OCI-LY7 (cell line): ENCODE measurements around the gene SEMA3G. TPM values are rescaled to one million over a fixed set of nuclear protein-coding genes. Genes with fewer than 3 reads are reported as not detected.

Experiments
- BruUV-seq: library from RNA; stranded (reverse); fragments of 400-500 nt; replicated peaks from 2 replicates; lab custom pipeline; 2021; lab: Mats Ljungman, UMichigan
- CTCF ChIA-PET: fragments of 300-600 bp; sonication (Branson Sonifier 250); formaldehyde crosslinking; loops from one replicate; lab custom pipeline; 2022; ENCODE audit warnings: antibody characterized with exemption; ENCODE audit not compliant: unreplicated experiment; lab: Charles Lee
- POLR2A ChIA-PET: fragments of 300-600 bp; sonication (Branson Sonifier 250); formaldehyde crosslinking; loops from one replicate; lab custom pipeline; 2022; ENCODE audit warnings: antibody characterized with exemption; lab: Charles Lee
- DNase-seq: peaks from one replicate; pipeline ENCODE4 v3.0.0-alpha.2; 2015; ENCODE audit warnings: low spot score
- H2AFZ ChIP-seq: fragments of 200-600 bp; sonication (generic), shearing (Covaris generic); 2 replicates; pipeline ENCODE4 v1.6.1; 2014; ENCODE audit warnings: mild to moderate bottlenecking, antibody characterized with exemption, low read length, moderate library complexity
- H3K27ac ChIP-seq: fragments of 200-600 bp; sonication (generic); 2 replicates; pipeline ENCODE4 v1.5.1; 2014; ENCODE audit warnings: mixed run types, low read depth, mild to moderate bottlenecking, moderate library complexity, low read length, inconsistent platforms; ENCODE audit not compliant: poor library complexity, severe bottlenecking
- H3K36me3 ChIP-seq: fragments of 200-600 bp; sonication (generic); 2 replicates; pipeline ENCODE4 v1.6.1; 2014; ENCODE audit warnings: mild to moderate bottlenecking, antibody characterized with exemption, low read length, moderate library complexity, mixed read lengths; ENCODE audit not compliant: insufficient read depth
- H3K4me1 ChIP-seq: fragments of 200-600 bp; sonication (generic); 2 replicates; pipeline ENCODE4 v1.5.1; 2014; ENCODE audit warnings: mild to moderate bottlenecking, low read length; ENCODE audit not compliant: insufficient read depth, poor library complexity, severe bottlenecking
- H3K4me2 ChIP-seq: fragments of 200-600 bp; sonication (generic); 2 replicates; pipeline ENCODE4 v1.6.1; 2014; ENCODE audit warnings: mild to moderate bottlenecking, low read length
- H3K4me3 ChIP-seq: fragments of 200-600 bp; sonication (generic); 2 replicates; pipeline ENCODE4 v1.5.1; 2014; ENCODE audit warnings: mild to moderate bottlenecking, low read depth, low read length; ENCODE audit not compliant: poor library complexity, severe bottlenecking
- H3K79me2 ChIP-seq: fragments of 200-600 bp; sonication (generic); 2 replicates; pipeline ENCODE4 v1.6.1; 2016; ENCODE audit warnings: low read depth, mild to moderate bottlenecking, low read length, moderate library complexity, mixed read lengths; ENCODE audit not compliant: insufficient read depth
- H3K9me2 ChIP-seq: fragments of 200-600 bp; sonication (generic); 2 replicates; pipeline ENCODE4 v1.6.1; 2016; ENCODE audit warnings: mild to moderate bottlenecking, low read length, mixed read lengths; ENCODE audit not compliant: insufficient read depth
- H3K9me3 ChIP-seq: fragments of 200-600 bp; sonication (generic); 2 replicates; pipeline ENCODE4 v1.6.1; 2014; ENCODE audit warnings: mild to moderate bottlenecking, mixed run types, low read length, mixed read lengths
- H4K20me1 ChIP-seq: fragments of 200-600 bp; sonication (generic); 2 replicates; pipeline ENCODE4 v1.6.1; 2014; ENCODE audit warnings: mild to moderate bottlenecking, antibody characterized with exemption, low read length, moderate library complexity, mixed read lengths; ENCODE audit not compliant: insufficient read depth
- CTCF ChIP-seq: fragments of 200-600 bp; sonication (generic); conservative IDR thresholded peaks from 2 replicates; pipeline ENCODE4 v1.5.1; 2014; ENCODE audit warnings: mild to moderate bottlenecking, antibody characterized with exemption, low read length, moderate library complexity, mixed read lengths
- EZH2phosphoT487 ChIP-seq: fragments of 200-600 bp; sonication (generic); IDR thresholded peaks from 2 replicates; pipeline ENCODE4 v1.6.1; 2018; ENCODE audit warnings: low read depth, borderline replicate concordance, mild to moderate bottlenecking, mixed run types, antibody characterized with exemption, low read length, moderate library complexity, mixed read lengths
- intact Hi-C: fragments of 100-400 bp; cut with micrococcal nuclease; formaldehyde crosslinking; loops from one replicate; pipeline ENCODE4 v1.10.0; 2022; ENCODE audit not compliant: unreplicated experiment
- total RNA-seq, 2 experiments: library from RNA; depleted of rRNA in 1 of 2; stranded (reverse); fragments of >200 nt in 1 of 2; shearing (Covaris generic) in 1 of 2; gene quantifications; 2 replicates each; pipeline ENCODE4 v1.2.3, GENCODE V29; 2014 to 2022

The SEMA3G gene
- total RNA-seq, 2 experiments from 2014 or later, result not detected

DNA sequence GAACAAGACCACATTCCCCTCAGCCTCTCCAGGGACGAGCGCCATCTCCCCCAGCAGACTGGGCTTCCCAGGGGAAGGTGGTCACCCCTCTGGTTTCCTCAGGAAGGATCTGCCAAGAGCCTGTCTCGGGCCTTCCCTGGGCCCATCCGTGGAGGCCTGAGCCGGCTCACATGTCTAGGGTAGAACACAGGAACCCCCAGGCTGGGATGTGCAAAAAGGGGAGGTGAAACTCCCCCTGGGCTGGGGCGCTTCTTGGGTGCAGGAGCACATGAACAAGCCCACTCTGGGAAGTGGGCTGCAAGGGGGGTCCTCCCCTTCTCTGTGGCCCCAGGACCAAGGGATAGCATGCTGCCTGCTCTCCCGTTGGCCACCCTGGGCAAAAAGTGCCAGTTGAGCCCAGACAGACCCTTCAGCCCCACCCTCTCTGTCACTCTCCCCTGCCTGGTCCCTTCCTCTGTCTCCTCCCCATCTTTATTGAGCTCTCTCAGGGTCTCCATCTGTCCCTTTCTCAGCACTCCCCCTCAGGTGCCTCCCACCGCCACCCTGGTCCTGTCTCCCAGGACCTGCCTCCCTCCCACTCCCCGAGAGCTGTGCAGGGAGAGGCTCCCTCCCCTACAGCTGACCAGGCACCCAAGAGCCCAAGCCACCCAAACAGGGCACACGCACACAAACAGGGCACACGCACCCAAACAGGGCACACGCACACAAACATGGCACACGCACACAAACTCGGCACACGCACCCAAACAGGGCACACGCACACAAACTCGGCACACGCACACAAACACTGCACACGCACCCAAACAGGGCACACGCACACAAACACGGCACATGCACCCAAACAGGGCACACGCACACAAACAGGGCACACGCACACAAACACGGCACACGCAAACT lies 864 bp downstream of the SEMA3G start:
- H3K27ac ChIP-seq, result no peak overlapping the region
- no peaks in the 10 kb centered on the region for H3K36me3 ChIP-seq
- TF ChIP-seq EZH2phosphoT487 (no peak), CTCF (no peak)
- H3K4me2 ChIP-seq, result no peak overlapping the region
- POLR2A ChIA-PET, result no interaction called here
- H3K4me1 ChIP-seq, result no peaks in the 10 kb centered on the region
- no peaks in the 10 kb centered on the region for H3K9me3 ChIP-seq
- no TSS peak for BruUV-seq
- no peak for DNase-seq
- no peaks in the 10 kb centered on the region for H3K9me2 ChIP-seq
- no peak overlapping the region for H3K4me3 ChIP-seq
- H2AFZ ChIP-seq, result no peak overlapping the region
- CTCF ChIA-PET, result interaction anchor here (0.8 kb wide), 1 partner anchor 12 kb away, joined by 3 read pairs; no protein-coding TSS in a partner anchor
- intact Hi-C loops, result loop anchor here (10.0 kb wide), 1 partner anchor 69 kb away; no protein-coding TSS in a partner anchor
- no peaks in the 10 kb centered on the region for H3K79me2 ChIP-seq
- no peaks in the 10 kb centered on the region for H4K20me1 ChIP-seq

- no peak for DNase-seq
- intact Hi-C loops, result loop anchor here (10.0 kb wide), 1 partner anchor 68 kb away; no protein-coding TSS in a partner anchor
- no peak overlapping the region for H3K4me3 ChIP-seq
- ChIA-PET POLR2A (no interaction called here), CTCF (interaction anchor here (0.8 kb wide), 1 partner anchor 11 kb away, joined by 3 read pairs; no protein-coding TSS in a partner anchor)
- H4K20me1 ChIP-seq, result no peaks in the 10 kb centered on the region
- H3K36me3 ChIP-seq, result no peaks in the 10 kb centered on the region
- H2AFZ ChIP-seq, result no peak overlapping the region
- H3K9me3 ChIP-seq, result no peaks in the 10 kb centered on the region
- no peaks in the 10 kb centered on the region for H3K4me1 ChIP-seq
- no TSS peak for BruUV-seq
- no peaks in the 10 kb centered on the region for H3K9me2 ChIP-seq
- H3K79me2 ChIP-seq, result no peaks in the 10 kb centered on the region
- H3K4me2 ChIP-seq, result no peak overlapping the region
- no peak overlapping the region for H3K27ac ChIP-seq
- no peak for TF ChIP-seq EZH2phosphoT487
- TF ChIP-seq CTCF, result no peak
Measured at GRCh38 chr3:52443268-52443610, 1.7 kb downstream of the SEMA3G start.
